H9 (cell line): ENCODE measurements around the gene CD81. TPM values are rescaled to one million over a fixed set of nuclear protein-coding genes. Genes with fewer than 3 reads are reported as not detected.

Experiments used
- DNase-seq: peaks from one replicate; pipeline ENCODE4 v3.0.0-alpha.2; 2017
- H2AFZ ChIP-seq: one replicate; pipeline ENCODE4 v1.6.1; 2013; ENCODE audit warnings: mild to moderate bottlenecking, low read length, control low read depth, moderate library complexity
- H2AK5ac ChIP-seq: 2 replicates; pipeline ENCODE4 v1.6.1; 2013; ENCODE audit warnings: low read length, control low read depth, mixed read lengths; ENCODE audit not compliant: insufficient read length
- H2BK120ac ChIP-seq: one replicate; pipeline ENCODE4 v1.6.1; 2013; ENCODE audit warnings: low read depth, mild to moderate bottlenecking, low read length, control low read depth, inconsistent platforms; ENCODE audit not compliant: poor library complexity, severe bottlenecking
- H2BK12ac ChIP-seq: 2 replicates; pipeline ENCODE4 v1.6.1; 2013; ENCODE audit warnings: low read length, control low read depth, mixed read lengths, low read depth; ENCODE audit not compliant: insufficient read length
- H2BK15ac ChIP-seq: 2 replicates; pipeline ENCODE4 v1.6.1; 2013; ENCODE audit warnings: low read depth, low read length, control low read depth
- H2BK20ac ChIP-seq: one replicate; pipeline ENCODE4 v1.6.1; 2013; ENCODE audit warnings: low read depth, mild to moderate bottlenecking, low read length, control low read depth, inconsistent platforms; ENCODE audit not compliant: poor library complexity, severe bottlenecking
- H2BK5ac ChIP-seq: 2 replicates; pipeline ENCODE4 v1.6.1; 2013; ENCODE audit warnings: low read length, control low read depth, mixed read lengths; ENCODE audit not compliant: insufficient read length
- H3K14ac ChIP-seq: 2 replicates; pipeline ENCODE4 v1.6.1; 2013; ENCODE audit warnings: low read length, control low read depth; ENCODE audit not compliant: insufficient read depth
- H3K18ac ChIP-seq: 2 replicates; pipeline ENCODE4 v1.6.1; 2013; ENCODE audit warnings: low read depth, mild to moderate bottlenecking, mixed read lengths, low read length, control low read depth; ENCODE audit not compliant: insufficient read length
- H3K23ac ChIP-seq: 2 replicates; pipeline ENCODE4 v1.6.1; 2013; ENCODE audit warnings: low read length, control low read depth, mixed read lengths, low read depth; ENCODE audit not compliant: insufficient read length
- H3K23me2 ChIP-seq: 2 replicates; pipeline ENCODE4 v1.6.1; 2013; ENCODE audit warnings: low read depth, mild to moderate bottlenecking, mixed read lengths, low read length, control low read depth; ENCODE audit not compliant: insufficient read length, poor library complexity, severe bottlenecking
- H3K27ac ChIP-seq: 2 replicates; pipeline ENCODE4 v1.5.1; 2013; ENCODE audit warnings: low read length, control low read depth, mixed read lengths, low read depth; ENCODE audit not compliant: insufficient read length
- H3K27me3 ChIP-seq: 2 replicates; pipeline ENCODE4 v1.6.1; 2013; ENCODE audit warnings: low read length, control low read depth, inconsistent platforms; ENCODE audit not compliant: insufficient read depth
- H3K4ac ChIP-seq: 2 replicates; pipeline ENCODE4 v1.6.1; 2013; ENCODE audit warnings: low read depth, mild to moderate bottlenecking, control low read depth, inconsistent platforms, low read length, moderate library complexity
- H3K4me1 ChIP-seq: 2 replicates; pipeline ENCODE4 v1.6.1; 2013; ENCODE audit warnings: low read length, control low read depth, inconsistent platforms; ENCODE audit not compliant: insufficient read depth
- H3K4me2 ChIP-seq: 2 replicates; pipeline ENCODE4 v1.6.1; 2013; ENCODE audit warnings: low read length, control low read depth, mixed read lengths; ENCODE audit not compliant: insufficient read length, insufficient read depth
- H3K56ac ChIP-seq: 2 replicates; pipeline ENCODE4 v1.6.1; 2013; ENCODE audit warnings: low read depth, mild to moderate bottlenecking, mixed read lengths, low read length, control low read depth; ENCODE audit not compliant: insufficient read length
- H3K79me1 ChIP-seq: 2 replicates; pipeline ENCODE4 v1.6.1; 2013; ENCODE audit warnings: low read depth, mild to moderate bottlenecking, moderate library complexity, low read length, control low read depth, inconsistent platforms; ENCODE audit not compliant: insufficient read depth, poor library complexity, severe bottlenecking
- H3K79me2 ChIP-seq: 2 replicates; pipeline ENCODE4 v1.6.1; 2013; ENCODE audit warnings: low read length, control low read depth, inconsistent platforms; ENCODE audit not compliant: insufficient read depth
- H3K9ac ChIP-seq: 2 replicates; pipeline ENCODE4 v1.6.1; 2013; ENCODE audit warnings: low read length, control low read depth, mixed read lengths; ENCODE audit not compliant: insufficient read length; ENCODE audit errors: extremely low read depth
- H3K9me3 ChIP-seq: one replicate; pipeline ENCODE4 v1.6.1; 2013; ENCODE audit warnings: low read depth, low read length, inconsistent platforms; ENCODE audit not compliant: control insufficient read depth
- H3T11ph ChIP-seq: one replicate; pipeline ENCODE4 v1.6.1; 2013; ENCODE audit warnings: mild to moderate bottlenecking, low read length, control low read depth, inconsistent platforms
- H4K20me1 ChIP-seq: one replicate; pipeline ENCODE4 v1.6.1; 2013; ENCODE audit not compliant: control insufficient read depth, insufficient read length, insufficient read depth
- H4K5ac ChIP-seq: 2 replicates; pipeline ENCODE4 v1.6.1; 2013; ENCODE audit warnings: low read depth, mild to moderate bottlenecking, mixed read lengths, low read length, control low read depth; ENCODE audit not compliant: insufficient read length
- H4K8ac ChIP-seq: replicated peaks from 2 replicates; pipeline ENCODE4 v1.6.1; 2013; ENCODE audit warnings: low read length, control low read depth, mixed read lengths, low read depth; ENCODE audit not compliant: insufficient read length
- H4K91ac ChIP-seq: 2 replicates; pipeline ENCODE4 v1.6.1; 2013; ENCODE audit warnings: low read depth, mild to moderate bottlenecking, moderate library complexity, mixed read lengths, low read length, control low read depth; ENCODE audit not compliant: insufficient read length
- H3K27ac Mint-ChIP-seq, 3 experiments: 2 replicates in 2 of 3; 3 replicates in 1 of 3; pipeline ENCODE4 v1.8.0; 2020 to 2021; ENCODE audit warnings: mixed read lengths in 3 of 3, mild to moderate bottlenecking in 1 of 3, moderate library complexity in 1 of 3
- H3K27me3 Mint-ChIP-seq: 2 replicates; pipeline ENCODE4 v1.8.0; 2021; ENCODE audit warnings: low read depth, mild to moderate bottlenecking, moderate library complexity, mixed read lengths
- H3K36me3 Mint-ChIP-seq, 3 experiments: 2 replicates in 2 of 3; 3 replicates in 1 of 3; pipeline ENCODE4 v1.8.0; 2020 to 2021; ENCODE audit warnings: low read depth in 3 of 3, mixed read lengths in 3 of 3; ENCODE audit not compliant: insufficient read depth in 1 of 3
- H3K4me1 Mint-ChIP-seq, 2 experiments: 2 replicates each; pipeline ENCODE4 v1.8.0; 2020; ENCODE audit warnings: mixed read lengths in 2 of 2
- H3K4me3 Mint-ChIP-seq, 2 experiments: 2 replicates in 1 of 2; 3 replicates in 1 of 2; pipeline ENCODE4 v1.8.0; 2020 to 2021; ENCODE audit warnings: mild to moderate bottlenecking in 2 of 2, mixed read lengths in 2 of 2, moderate library complexity in 1 of 2
- H3K9me3 Mint-ChIP-seq, 2 experiments: 2 replicates in 1 of 2; 3 replicates in 1 of 2; pipeline ENCODE4 v1.8.0; 2020; ENCODE audit warnings: mild to moderate bottlenecking in 2 of 2, mixed read lengths in 2 of 2, moderate library complexity in 1 of 2
- CTCF ChIP-seq: fragments of 200-600 bp; sonication (generic); conservative IDR thresholded peaks from 3 replicates; pipeline ENCODE4 v1.8.0; 2021; ENCODE audit warnings: antibody characterized with exemption, mild to moderate bottlenecking
- WGBS: extraction: QIAGEN DNeasy Blood & Tissue Kit; methylation state at CpG from one replicate; pipeline ENCODE4 v1.1.7; 2013; ENCODE audit warnings: missing lambda C conversion rate, low lambda C conversion rate, mixed read lengths; ENCODE audit not compliant: insufficient read length; ENCODE audit errors: extremely low coverage; 5-methylcytosine and 5-hydroxymethylcytosine counted together
- total RNA-seq: library from RNA; stranded (reverse); gene quantifications from 2 replicates; pipeline ENCODE4 v1.2.1, GENCODE V29; 2021

Gene CD81
- total RNA-seq, 1 experiment from 2014 or later, result 246 TPM

GRCh38 chr11:2345050-2345449 is 32.1 kb upstream of the CD81 start:
- no peak overlapping the region for H3K4me2 ChIP-seq
- no peak overlapping the region for H3K14ac ChIP-seq
- WGBS, result no CpG with 5 or more reads among the region's 2 CpGs
- no peak overlapping the region for H2AK5ac ChIP-seq
- H3K56ac ChIP-seq, result no peak overlapping the region
- no peaks in the 10 kb centered on the region for H3K4me1 ChIP-seq
- H3K18ac ChIP-seq, result no peak overlapping the region
- no peak overlapping the region for H3K4ac ChIP-seq
- H2BK5ac ChIP-seq, result no peak overlapping the region
- no peaks in the 10 kb centered on the region for H3K79me1 ChIP-seq
- H2BK12ac ChIP-seq, result no peak overlapping the region
- no peak overlapping the region for H2BK120ac ChIP-seq
- H4K91ac ChIP-seq, result no peak overlapping the region
- no peak overlapping the region for H3K27ac ChIP-seq
- H3K9me3 ChIP-seq, result peaks cover 8% of the 10 kb centered on the region
- H2AFZ ChIP-seq, result no peak overlapping the region
- Mint-ChIP-seq H3K27ac (no peak overlapping the region), H3K9me3 (peaks cover 35 to 41% of the 10 kb centered on the region in 2 experiments), H3K4me3 (no peak overlapping the region), H3K27me3 (peaks cover 56% of the 10 kb centered on the region), H3K36me3 (peaks cover 0 to 8% (median 7%) of the 10 kb centered on the region in 3 experiments; a peak in 4 of 7 replicates), H3K4me1 (peaks cover 0 to 4% of the 10 kb centered on the region in 2 experiments; a peak in 1 of 4 replicates)
- no peak overlapping the region for H4K5ac ChIP-seq
- no peaks in the 10 kb centered on the region for H3K79me2 ChIP-seq
- H2BK20ac ChIP-seq, result no peak overlapping the region
- no peaks in the 10 kb centered on the region for H3K27me3 ChIP-seq
- H3T11ph ChIP-seq, result no peak overlapping the region
- no peaks in the 10 kb centered on the region for H3K23me2 ChIP-seq
- no peak overlapping the region for H2BK15ac ChIP-seq
- DNase-seq, result no peak
- no peaks in the 10 kb centered on the region for H4K20me1 ChIP-seq
- TF ChIP-seq CTCF, result no peak
- H3K23ac ChIP-seq, result no peak overlapping the region
- H3K9ac ChIP-seq, result no peak overlapping the region
- H4K8ac ChIP-seq, result no peak overlapping the region
